Retinal pigment epithelial cell (primary cell): ENCODE results near the gene TDRD9.

Experiments
- DNase-seq: peaks from one replicate; pipeline ENCODE4 v3.0.0-alpha.2; 2010; ENCODE audit warnings: low read depth
- H3K4me3 ChIP-seq: 2 replicates; pipeline ENCODE4 v1.5.1; 2011; ENCODE audit warnings: mild to moderate bottlenecking, low read length, control low read depth, moderate library complexity
- CTCF ChIP-seq: conservative IDR thresholded peaks from 2 replicates; pipeline ENCODE4 v1.5.1; 2011; ENCODE audit warnings: low read depth, low read length, control low read depth, inconsistent platforms

The TDRD9 gene

DNA sequence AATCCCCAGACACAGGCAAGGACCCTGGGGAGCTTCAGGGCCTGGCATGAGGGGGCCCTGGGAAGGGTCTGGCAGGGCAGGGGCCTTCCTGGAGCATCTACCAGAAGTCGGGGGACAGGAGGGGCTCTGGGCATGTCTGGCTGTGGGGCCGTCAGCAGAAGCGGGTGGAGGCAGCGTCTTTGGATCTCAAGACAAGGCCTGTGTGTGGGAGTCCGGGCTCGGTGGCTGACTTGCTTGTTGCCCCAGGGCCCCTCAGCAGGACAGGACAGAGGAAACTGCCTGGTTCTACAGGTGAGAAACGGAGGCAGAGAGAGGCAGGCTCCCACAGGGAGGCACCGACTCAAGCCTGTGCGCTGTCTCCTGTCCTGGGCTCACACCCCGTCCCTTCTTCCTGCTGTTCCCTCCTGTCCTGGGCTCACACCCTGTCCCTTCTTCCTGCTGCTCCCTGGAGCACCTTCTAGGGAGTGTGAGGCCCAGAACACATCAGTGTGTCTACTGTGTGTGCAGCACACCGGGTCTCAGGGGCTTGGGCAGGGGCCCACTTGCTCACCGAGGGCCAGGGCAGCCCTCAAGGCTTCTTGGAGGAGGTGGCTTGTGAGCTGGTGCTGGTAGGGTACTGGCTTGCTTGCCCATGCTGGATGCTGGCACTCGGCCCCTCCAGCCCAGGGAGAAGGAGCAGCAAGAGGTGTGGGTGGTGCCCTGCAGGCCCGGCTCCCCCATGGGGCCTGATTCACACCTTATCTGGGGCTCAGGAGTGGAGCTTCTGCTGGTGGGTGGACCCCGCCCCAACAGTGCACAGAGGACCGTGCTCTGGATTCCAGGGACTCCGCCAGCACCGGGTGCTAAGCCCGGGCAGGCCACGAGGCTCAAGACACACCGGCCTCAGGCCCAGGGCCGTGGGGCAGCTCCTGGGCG is 172.2 kb downstream of the TDRD9 start:
- H3K4me3 ChIP-seq = no peak overlapping the region
- no peak for TF ChIP-seq CTCF
- DNase-seq = no peak

DNA sequence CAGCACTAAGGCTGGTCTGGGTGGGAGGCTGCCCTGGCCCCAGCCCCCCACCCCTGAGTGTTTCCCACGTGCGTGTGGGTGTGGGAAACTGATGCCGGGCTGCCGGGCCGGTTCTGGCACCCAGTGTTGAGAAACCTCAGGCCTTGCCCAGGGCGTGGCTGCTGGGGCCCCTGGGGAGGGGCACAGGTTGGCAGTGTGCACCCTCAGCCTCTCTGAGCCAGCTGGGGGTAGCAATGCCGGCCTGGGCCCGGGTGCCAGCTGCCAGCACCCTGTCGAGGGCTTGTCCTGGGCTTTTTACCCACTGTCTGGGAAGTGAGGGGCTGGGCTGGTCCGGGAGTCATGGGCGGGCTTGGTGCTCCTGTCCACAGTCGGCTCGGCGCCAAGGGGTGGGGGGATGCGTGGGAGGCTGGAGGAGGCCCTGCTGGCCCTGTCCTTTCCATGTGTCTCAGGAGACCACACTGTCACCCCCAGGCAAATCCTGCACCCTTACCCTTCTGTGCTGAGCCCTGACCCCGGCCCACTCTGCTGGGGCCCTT is 172.9 kb downstream of the TDRD9 start:
- no peak for DNase-seq
- no peak overlapping the region for H3K4me3 ChIP-seq
- TF ChIP-seq CTCF = no peak

- no peak for TF ChIP-seq CTCF
- DNase-seq = no peak
Observed at GRCh38 chr14:104101651-104102281, 173.5 kb downstream of the TDRD9 start.

More at GRCh38 chr14:104101651-104102281, 173.5 kb downstream of the TDRD9 start:
- no peak overlapping the region for H3K4me3 ChIP-seq
